Testis (tissue), 2 donors: Measurements from ENCODE around the gene CCDC152.

Source experiments
- POLR2A ChIP-seq: fragments of 450-650 bp; IDR thresholded peaks from one replicate; pipeline ENCODE4 v1.6.1; 2017; ENCODE audit warnings: antibody characterized with exemption, mild to moderate bottlenecking, moderate library complexity
- TF ChIP-seq, protein P1 (sequence below), 3 experiments: fragments of 450-650 bp in 2 of 3; fragments of 200-600 bp in 1 of 3; sonication (generic) in 1 of 3; IDR thresholded peaks; one replicate each; pipeline ENCODE4 v1.5.1; 2016 to 2019; ENCODE audit warnings: antibody characterized with exemption in 3 of 3, mild to moderate bottlenecking in 2 of 3, moderate library complexity in 1 of 3

GRCh38 chr5:42804717-42805339 is 48.2 kb downstream of the CCDC152 start:
- TF ChIP-seq POLR2A, result no peak
- TF ChIP-seq, protein P1, sequence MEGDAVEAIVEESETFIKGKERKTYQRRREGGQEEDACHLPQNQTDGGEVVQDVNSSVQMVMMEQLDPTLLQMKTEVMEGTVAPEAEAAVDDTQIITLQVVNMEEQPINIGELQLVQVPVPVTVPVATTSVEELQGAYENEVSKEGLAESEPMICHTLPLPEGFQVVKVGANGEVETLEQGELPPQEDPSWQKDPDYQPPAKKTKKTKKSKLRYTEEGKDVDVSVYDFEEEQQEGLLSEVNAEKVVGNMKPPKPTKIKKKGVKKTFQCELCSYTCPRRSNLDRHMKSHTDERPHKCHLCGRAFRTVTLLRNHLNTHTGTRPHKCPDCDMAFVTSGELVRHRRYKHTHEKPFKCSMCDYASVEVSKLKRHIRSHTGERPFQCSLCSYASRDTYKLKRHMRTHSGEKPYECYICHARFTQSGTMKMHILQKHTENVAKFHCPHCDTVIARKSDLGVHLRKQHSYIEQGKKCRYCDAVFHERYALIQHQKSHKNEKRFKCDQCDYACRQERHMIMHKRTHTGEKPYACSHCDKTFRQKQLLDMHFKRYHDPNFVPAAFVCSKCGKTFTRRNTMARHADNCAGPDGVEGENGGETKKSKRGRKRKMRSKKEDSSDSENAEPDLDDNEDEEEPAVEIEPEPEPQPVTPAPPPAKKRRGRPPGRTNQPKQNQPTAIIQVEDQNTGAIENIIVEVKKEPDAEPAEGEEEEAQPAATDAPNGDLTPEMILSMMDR (IDR thresholded peaks at IDR 0.05), result no peak
